T47D (cell line): ENCODE data around the gene LRRC56.

Experiments
- DNase-seq, 2 experiments: peaks; one replicate each; pipeline versions ENCODE4 v3.0.0 to v3.0.0-alpha.2; 2011 to 2012; ENCODE audit warnings: low read depth in 1 of 2, low spot score in 1 of 2
- JUND ChIP-seq: IDR thresholded peaks from 2 replicates; pipeline ENCODE4 v1.6.1; 2012; ENCODE audit warnings: low read depth
- in situ Hi-C: cut with HindIII; loops from 2 replicates; pipeline ENCODE4 v1.10.0; 2016; ENCODE audit warnings: low sequenced_read_pairs, low pct_unique_long_range_greater_than_20kb

The LRRC56 gene

GRCh38 chr11:548700-549603 is 11.6 kb downstream of the LRRC56 start:
- TF ChIP-seq JUND: no peak
- DNase-seq: no peak
- in situ Hi-C loops: no loop called here

DNA sequence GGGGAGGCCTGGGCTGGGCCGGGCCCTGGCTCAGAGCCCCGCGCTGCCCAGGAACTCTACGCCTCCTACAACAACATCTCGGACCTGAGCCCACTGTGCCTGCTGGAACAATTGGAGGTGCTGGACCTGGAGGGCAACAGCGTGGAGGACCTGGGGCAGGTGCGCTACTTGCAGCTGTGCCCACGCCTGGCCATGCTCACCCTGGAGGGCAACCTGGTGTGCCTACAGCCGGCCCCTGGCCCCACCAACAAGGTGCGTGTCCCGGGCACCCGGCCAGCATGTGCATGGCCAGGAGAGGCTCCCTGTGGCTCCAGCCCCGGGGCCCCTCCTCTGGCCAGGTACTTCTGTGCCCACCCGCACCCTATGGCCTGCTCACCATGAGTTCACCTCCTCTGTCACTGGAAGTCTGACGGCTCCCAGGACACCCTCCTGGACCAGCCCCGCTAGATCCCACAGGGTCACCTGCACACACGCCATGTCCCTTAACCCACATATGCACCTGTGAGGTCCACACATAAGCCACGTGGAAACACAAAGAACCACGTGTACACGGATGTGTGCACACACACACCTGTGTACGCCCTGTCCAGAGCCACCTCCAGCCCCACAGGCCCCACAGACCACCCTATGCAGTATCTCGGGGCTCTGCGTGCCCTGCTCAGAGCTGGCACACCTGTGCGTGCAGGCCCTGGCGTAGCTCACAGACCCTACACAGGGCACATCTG is 12.9 kb downstream of the LRRC56 start:
- in situ Hi-C loops: no loop called here
- TF ChIP-seq JUND: no peak
- no peak for DNase-seq

- DNase-seq: no peak
- in situ Hi-C loops: no loop called here
- TF ChIP-seq JUND: no peak
Observed at GRCh38 chr11:550746-551085, 13.4 kb downstream of the LRRC56 start.

DNA sequence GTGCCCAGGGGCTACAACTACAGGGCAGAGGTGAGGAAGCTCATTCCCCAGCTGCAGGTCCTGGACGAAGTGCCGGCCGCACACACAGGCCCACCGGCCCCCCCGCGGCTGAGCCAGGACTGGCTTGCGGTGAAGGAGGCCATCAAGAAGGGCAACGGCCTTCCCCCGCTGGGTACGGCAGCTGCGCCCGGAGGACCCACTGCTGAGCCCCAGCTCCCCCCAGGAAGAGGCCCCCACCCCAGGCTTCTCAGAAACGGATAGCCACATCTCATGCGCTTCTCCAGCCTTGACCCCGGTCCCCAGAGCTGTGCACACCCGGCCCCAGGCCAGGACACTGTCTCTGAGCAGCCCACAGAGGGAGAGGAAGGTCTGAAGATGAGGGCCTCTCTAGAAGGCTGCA is 13.8 kb downstream of the LRRC56 start:
- no peak for TF ChIP-seq JUND
- DNase-seq: no peak
- in situ Hi-C loops: no loop called here

- DNase-seq: no peak
- no peak for TF ChIP-seq JUND
- in situ Hi-C loops: no loop called here
Observed at GRCh38 chr11:551596-551995, 14.3 kb downstream of the LRRC56 start.

DNA sequence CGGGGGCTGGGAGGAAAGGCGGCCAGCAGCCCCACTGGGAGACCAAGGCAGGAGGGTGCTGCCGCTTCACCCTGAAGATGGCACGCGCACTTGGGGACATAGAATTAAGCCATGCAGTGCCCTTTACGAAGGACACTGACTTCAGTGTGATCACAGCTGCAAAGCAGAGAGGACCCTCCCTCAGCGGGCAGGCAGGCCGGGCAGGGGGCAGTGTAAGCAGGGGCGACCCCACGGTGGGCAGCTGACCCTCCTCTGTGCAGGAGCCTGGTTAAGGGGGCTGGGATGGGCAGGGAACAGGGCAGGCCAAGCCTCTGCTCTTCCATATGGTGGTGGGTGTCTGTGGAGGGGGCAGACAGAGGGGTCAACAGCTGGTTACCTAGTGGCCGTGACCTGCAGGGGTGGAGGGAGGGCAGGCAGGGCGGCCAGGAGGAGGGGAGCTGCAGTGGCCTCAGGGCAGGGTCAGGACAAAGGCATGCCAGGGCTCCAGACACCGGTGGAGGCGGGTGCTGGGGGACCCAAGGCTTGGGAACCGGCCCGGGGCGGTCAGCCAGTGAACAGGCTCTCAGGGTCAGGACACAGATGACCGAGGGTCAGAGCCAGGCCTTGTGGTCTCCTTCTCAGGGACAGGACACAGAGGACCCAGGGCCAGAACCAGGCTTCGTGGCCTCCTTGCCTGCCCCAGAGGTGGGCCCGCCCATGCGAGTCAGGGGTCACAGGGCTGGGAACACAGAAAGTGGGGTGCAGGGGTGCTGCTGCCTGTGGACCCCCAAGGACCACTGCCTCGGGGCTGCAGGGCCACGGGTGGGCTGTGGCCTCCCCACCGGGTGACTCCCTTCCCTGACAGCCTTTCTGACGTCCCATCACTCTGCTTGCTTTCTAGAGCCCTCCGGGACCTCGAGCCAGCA is 16.0 kb downstream of the LRRC56 start:
- no peak for DNase-seq
- in situ Hi-C loops: no loop called here
- no peak for TF ChIP-seq JUND

- no peak for DNase-seq
- in situ Hi-C loops: no loop called here
- TF ChIP-seq JUND: no peak
Observed at GRCh38 chr11:553988-554340, 16.6 kb downstream of the LRRC56 start.

- TF ChIP-seq JUND: no peak
- in situ Hi-C loops: no loop called here
- peak; percentile 71 to 89 for DNase-seq
Observed at GRCh38 chr11:554428-555226, 17.3 kb downstream of the LRRC56 start.

GRCh38 chr11:555227-555779 is 18.0 kb downstream of the LRRC56 start:
- in situ Hi-C loops: no loop called here
- no peak for TF ChIP-seq JUND
- DNase-seq: no peak

DNA sequence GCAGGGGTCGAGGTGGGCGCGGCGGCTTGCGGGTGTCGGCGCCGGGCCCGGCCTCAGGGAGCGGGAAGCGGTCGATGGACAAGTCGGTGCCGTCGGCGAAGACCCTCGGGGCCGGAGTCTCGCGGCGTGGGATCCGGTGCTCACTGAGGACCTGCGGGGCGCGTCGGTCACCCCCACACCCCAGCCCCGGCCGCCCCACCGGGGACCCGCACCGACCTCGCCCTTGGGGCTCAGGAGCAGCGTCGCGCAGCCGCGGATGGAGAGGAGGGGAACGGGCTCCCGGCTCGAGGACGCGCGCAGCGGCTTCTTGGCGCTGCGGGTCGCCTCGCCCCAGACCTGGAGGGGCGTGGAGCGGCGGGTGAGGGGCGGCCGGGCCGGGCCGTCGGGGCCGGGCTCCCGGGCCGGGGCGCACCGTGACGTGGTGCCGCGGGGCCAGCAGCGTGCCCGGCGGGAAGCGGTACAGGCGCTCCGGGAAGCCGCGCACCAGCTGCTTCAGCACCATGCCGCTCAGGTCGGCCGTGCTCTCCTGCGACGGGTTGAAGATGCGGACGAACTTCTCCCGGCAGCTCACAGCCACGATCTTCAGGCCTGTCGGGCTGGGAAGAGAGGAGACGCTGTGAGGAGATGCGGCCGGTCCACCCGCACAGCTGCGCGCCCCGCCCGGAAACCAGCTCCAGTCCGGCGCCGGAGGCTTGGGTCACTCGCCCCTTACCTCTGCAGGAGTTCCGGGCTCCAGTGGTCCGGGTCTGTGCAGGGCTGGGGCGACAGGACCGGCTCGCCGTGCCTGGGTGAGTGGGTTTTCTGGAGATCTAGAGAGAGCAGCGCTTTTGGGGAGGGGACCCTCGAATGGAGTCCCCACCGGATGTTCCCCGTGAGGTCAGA is 18.7 kb downstream of the LRRC56 start:
- in situ Hi-C loops: no loop called here

More for the DNA sequence above, 18.7 kb downstream of the LRRC56 start:
- no peak for TF ChIP-seq JUND
- no peak for DNase-seq
